NCI-H1436 (cell line): Measurements from ENCODE around the gene RDX.
A peak's percentile ranks its signal among the peaks of the same experiment; 100 is the strongest.

Source experiments
- DNase-seq: peaks from one replicate; lab custom pipeline; 2025; lab: John Stamatoyannopoulos, UW

RDX gene

GRCh38 chr11:110172468-110173065, 123.8 kb downstream of the RDX start:
- DNase-seq = no peak

- no peak for DNase-seq
Measured at GRCh38 chr11:110169738-110170137, 126.7 kb downstream of the RDX start.

GRCh38 chr11:110168033-110168803, 128.2 kb downstream of the RDX start:
- no peak for DNase-seq

GRCh38 chr11:110165039-110165925, 131.1 kb downstream of the RDX start:
- DNase-seq = no peak

GRCh38 chr11:110162216-110162615, 134.2 kb downstream of the RDX start:
- DNase-seq = no peak

GRCh38 chr11:110161061-110161460, 135.4 kb downstream of the RDX start:
- DNase-seq = no peak

GRCh38 chr11:110160437-110160836, 136.0 kb downstream of the RDX start:
- DNase-seq = no peak

- no peak for DNase-seq
Measured at GRCh38 chr11:110160016-110160415, 136.4 kb downstream of the RDX start.

GRCh38 chr11:110159476-110159875, 136.9 kb downstream of the RDX start:
- DNase-seq = no peak

- no peak for DNase-seq
Measured at GRCh38 chr11:110158317-110159200, 137.9 kb downstream of the RDX start.

GRCh38 chr11:110156503-110156902, 139.9 kb downstream of the RDX start:
- DNase-seq = no peak

- DNase-seq = no peak
Measured at GRCh38 chr11:110153474-110153873, 142.9 kb downstream of the RDX start.

- no peak for DNase-seq
Measured at GRCh38 chr11:110152199-110152598, 144.2 kb downstream of the RDX start.

- no peak for DNase-seq
Measured at GRCh38 chr11:110148775-110149744, 147.4 kb downstream of the RDX start.

GRCh38 chr11:110147962-110148709, 148.3 kb downstream of the RDX start:
- DNase-seq = no peak

- no peak for DNase-seq
Measured at GRCh38 chr11:110141812-110142211, 154.6 kb downstream of the RDX start.

GRCh38 chr11:110134110-110134509, 162.3 kb downstream of the RDX start:
- DNase-seq = peak; percentile 82

- no peak for DNase-seq
Measured at GRCh38 chr11:110133160-110133559, 163.3 kb downstream of the RDX start.

GRCh38 chr11:110131386-110132123, 164.9 kb downstream of the RDX start:
- DNase-seq = peak; percentile 54
